B cell (primary cell): ENCODE measurements around the gene ERRFI1.

ENCODE experiments used
- CTCF ChIP-seq: fragments of 200-600 bp; IDR thresholded peaks from one replicate; pipeline ENCODE4 v1.8.0; 2022; ENCODE audit warnings: antibody characterized with exemption, mild to moderate bottlenecking
- EZH2 ChIP-seq: IDR thresholded peaks from 2 replicates; pipeline ENCODE4 v1.6.1; 2012; ENCODE audit warnings: borderline replicate concordance, low read depth, mild to moderate bottlenecking, moderate library complexity, low read length; ENCODE audit not compliant: insufficient read depth, poor library complexity, severe bottlenecking

- TF ChIP-seq EZH2 (no peak), CTCF (no peak)
These were observed 36.2 kb downstream of the ERRFI1 start for GRCh38 chr1:7989762-7990428.
